SK-N-SH treated with all-trans-retinoic acid at 6 μM for 48 hours (cell line): ENCODE results near the gene CACNA1C.

Experiments
- ARNTL ChIP-seq: fragments of 450-650 bp; formaldehyde crosslinking; IDR thresholded peaks from 2 replicates; pipeline ENCODE4 v1.5.0; 2020; ENCODE audit warnings: low read depth, mild to moderate bottlenecking, moderate library complexity, borderline replicate concordance
- CREB5 ChIP-seq: fragments of 250-450 bp; sonication (Bioruptor Pico); IDR thresholded peaks from 2 replicates; pipeline ENCODE4 v1.5.1; 2020; ENCODE audit warnings: low read depth, mild to moderate bottlenecking, moderate library complexity
- CSDC2 ChIP-seq: fragments of 250-450 bp; sonication (Bioruptor Pico); IDR thresholded peaks from 2 replicates; pipeline ENCODE4 v1.5.0; 2020; ENCODE audit warnings: mild to moderate bottlenecking, moderate library complexity
- GLIS3 ChIP-seq: fragments of 250-450 bp; sonication (Bioruptor Pico); IDR thresholded peaks from 2 replicates; pipeline ENCODE4 v1.5.0; 2020; ENCODE audit warnings: mild to moderate bottlenecking, moderate library complexity
- RARB ChIP-seq: fragments of 250-450 bp; sonication (Bioruptor Pico); IDR thresholded peaks from 2 replicates; pipeline ENCODE4 v1.8.0; 2021; ENCODE audit warnings: mild to moderate bottlenecking, moderate library complexity
- SNAI2 ChIP-seq: fragments of 250-450 bp; sonication (Bioruptor Pico); IDR thresholded peaks from 2 replicates; pipeline ENCODE4 v1.5.0; 2020; ENCODE audit warnings: mild to moderate bottlenecking, moderate library complexity
- ZC3H10 ChIP-seq: fragments of 250-450 bp; sonication (Bioruptor Pico); IDR thresholded peaks from 2 replicates; pipeline ENCODE4 v1.5.1; 2021; ENCODE audit warnings: mild to moderate bottlenecking, moderate library complexity
- ZFP30 ChIP-seq: fragments of 450-650 bp; formaldehyde crosslinking; IDR thresholded peaks from 2 replicates; pipeline ENCODE4 v1.5.0; 2022; ENCODE audit warnings: mild to moderate bottlenecking, moderate library complexity
- TF ChIP-seq, protein P1 (sequence below): fragments of 250-450 bp; sonication (Bioruptor Pico); IDR thresholded peaks from 2 replicates; pipeline ENCODE4 v1.5.1; 2021; ENCODE audit warnings: mild to moderate bottlenecking, moderate library complexity
- TF ChIP-seq, protein P2 (sequence below): fragments of 250-450 bp; sonication (Bioruptor Pico); IDR thresholded peaks from 2 replicates; pipeline ENCODE4 v1.8.0; 2020; ENCODE audit warnings: mild to moderate bottlenecking, moderate library complexity, borderline replicate concordance

- TF ChIP-seq ZFP30 (CRISPR knock-in tag) (no peak), ARNTL (CRISPR knock-in tag) (no peak), ZC3H10 (CRISPR knock-in tag) (no peak), CREB5 (CRISPR knock-in tag) (no peak), RARB (no peak), CSDC2 (CRISPR knock-in tag) (no peak), GLIS3 (no peak), SNAI2 (CRISPR knock-in tag) (no peak)
- TF ChIP-seq, protein P1, sequence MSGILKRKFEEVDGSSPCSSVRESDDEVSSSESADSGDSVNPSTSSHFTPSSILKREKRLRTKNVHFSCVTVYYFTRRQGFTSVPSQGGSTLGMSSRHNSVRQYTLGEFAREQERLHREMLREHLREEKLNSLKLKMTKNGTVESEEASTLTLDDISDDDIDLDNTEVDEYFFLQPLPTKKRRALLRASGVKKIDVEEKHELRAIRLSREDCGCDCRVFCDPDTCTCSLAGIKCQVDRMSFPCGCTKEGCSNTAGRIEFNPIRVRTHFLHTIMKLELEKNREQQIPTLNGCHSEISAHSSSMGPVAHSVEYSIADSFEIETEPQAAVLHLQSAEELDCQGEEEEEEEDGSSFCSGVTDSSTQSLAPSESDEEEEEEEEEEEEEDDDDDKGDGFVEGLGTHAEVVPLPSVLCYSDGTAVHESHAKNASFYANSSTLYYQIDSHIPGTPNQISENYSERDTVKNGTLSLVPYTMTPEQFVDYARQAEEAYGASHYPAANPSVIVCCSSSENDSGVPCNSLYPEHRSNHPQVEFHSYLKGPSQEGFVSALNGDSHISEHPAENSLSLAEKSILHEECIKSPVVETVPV (CRISPR knock-in tag), result no peak
- TF ChIP-seq, protein P2, sequence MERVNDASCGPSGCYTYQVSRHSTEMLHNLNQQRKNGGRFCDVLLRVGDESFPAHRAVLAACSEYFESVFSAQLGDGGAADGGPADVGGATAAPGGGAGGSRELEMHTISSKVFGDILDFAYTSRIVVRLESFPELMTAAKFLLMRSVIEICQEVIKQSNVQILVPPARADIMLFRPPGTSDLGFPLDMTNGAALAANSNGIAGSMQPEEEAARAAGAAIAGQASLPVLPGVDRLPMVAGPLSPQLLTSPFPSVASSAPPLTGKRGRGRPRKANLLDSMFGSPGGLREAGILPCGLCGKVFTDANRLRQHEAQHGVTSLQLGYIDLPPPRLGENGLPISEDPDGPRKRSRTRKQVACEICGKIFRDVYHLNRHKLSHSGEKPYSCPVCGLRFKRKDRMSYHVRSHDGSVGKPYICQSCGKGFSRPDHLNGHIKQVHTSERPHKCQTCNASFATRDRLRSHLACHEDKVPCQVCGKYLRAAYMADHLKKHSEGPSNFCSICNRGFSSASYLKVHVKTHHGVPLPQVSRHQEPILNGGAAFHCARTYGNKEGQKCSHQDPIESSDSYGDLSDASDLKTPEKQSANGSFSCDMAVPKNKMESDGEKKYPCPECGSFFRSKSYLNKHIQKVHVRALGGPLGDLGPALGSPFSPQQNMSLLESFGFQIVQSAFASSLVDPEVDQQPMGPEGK, result no peak
Measured at GRCh38 chr12:2689393-2689792, 636.6 kb downstream of the CACNA1C start.
